MCF 10A (cell line): ENCODE data around the gene CCSER2. TPM values are rescaled to one million over a fixed set of nuclear protein-coding genes. Genes with fewer than 3 reads are reported as not detected.

Source experiments
- BruUV-seq: library from RNA; stranded (reverse); fragments of 400-500 nt; replicated peaks from 2 replicates; lab custom pipeline; 2021; lab: Mats Ljungman, UMichigan
- CTCF ChIA-PET: fragments of 300-600 bp; sonication (Branson Sonifier 250); formaldehyde crosslinking; extraction: SDS; loops from one replicate; lab custom pipeline; 2021; ENCODE audit warnings: antibody characterized with exemption, inconsistent platforms; lab: Yijun Ruan, JAX
- POLR2A ChIA-PET: fragments of 300-600, 350-650 bp; sonication (Branson Sonifier 250); formaldehyde crosslinking; extraction: SDS; loops from one replicate; lab custom pipeline; 2020; ENCODE audit warnings: antibody characterized with exemption, inconsistent platforms; lab: Yijun Ruan, JAX
- DNase-seq: peaks from one replicate; pipeline ENCODE4 v3.0.0-alpha.2; 2018; ENCODE audit not compliant: unreplicated experiment
- H3K27ac Mint-ChIP-seq: one replicate; pipeline ENCODE4 v1.8.0; 2022; ENCODE audit warnings: mild to moderate bottlenecking, low read depth, mixed read lengths; ENCODE audit not compliant: unreplicated experiment
- H3K27me3 Mint-ChIP-seq: one replicate; pipeline ENCODE4 v1.8.0; 2022; ENCODE audit warnings: mixed read lengths; ENCODE audit not compliant: insufficient read depth, unreplicated experiment
- H3K36me3 Mint-ChIP-seq: one replicate; pipeline ENCODE4 v1.8.0; 2022; ENCODE audit warnings: mild to moderate bottlenecking, moderate library complexity, mixed read lengths; ENCODE audit not compliant: insufficient read depth, unreplicated experiment
- H3K4me1 Mint-ChIP-seq: one replicate; pipeline ENCODE4 v1.8.0; 2022; ENCODE audit warnings: mixed read lengths; ENCODE audit not compliant: insufficient read depth, unreplicated experiment
- H3K4me3 Mint-ChIP-seq: one replicate; pipeline ENCODE4 v1.8.0; 2022; ENCODE audit warnings: mild to moderate bottlenecking, moderate library complexity, mixed read lengths; ENCODE audit not compliant: unreplicated experiment
- H3K9me3 Mint-ChIP-seq: one replicate; pipeline ENCODE4 v1.8.0; 2022; ENCODE audit warnings: mixed read lengths; ENCODE audit not compliant: unreplicated experiment
- intact Hi-C: fragments of 100-400 bp; cut with micrococcal nuclease; formaldehyde crosslinking; loops from 2 replicates; pipeline ENCODE4 v1.14.1; 2022
- total RNA-seq: library from RNA; stranded (reverse); gene quantifications from 2 replicates; pipeline ENCODE4 v1.2.3, GENCODE V29; 2022
- TF ChIP-seq, protein P1 (sequence below): fragments of 200-600 bp; IDR thresholded peaks from one replicate; pipeline ENCODE4 v1.8.0; 2022; ENCODE audit warnings: antibody characterized with exemption, mild to moderate bottlenecking; ENCODE audit not compliant: unreplicated experiment

CCSER2 gene
- total RNA-seq, 1 experiment from 2014 or later: 70.0 TPM

DNA sequence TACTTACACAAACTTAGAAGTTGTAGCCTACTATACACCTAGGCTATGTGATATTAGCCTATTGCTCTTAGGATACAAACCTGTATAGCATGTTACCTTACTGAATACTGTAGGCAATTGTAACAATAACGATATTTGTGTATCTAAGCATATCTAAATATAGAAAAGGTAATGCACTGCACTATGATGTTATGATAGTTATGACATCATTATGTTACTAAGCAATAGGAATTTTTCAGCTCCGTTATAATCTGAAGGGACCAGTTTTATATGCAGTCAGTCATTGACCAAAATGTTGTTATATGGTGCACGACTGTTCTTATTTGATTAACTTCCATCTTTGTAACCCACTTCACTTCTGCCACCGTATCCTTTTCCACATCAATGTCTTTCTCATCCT, 62.0 kb downstream of the CCSER2 start:
- CTCF ChIA-PET: interaction anchor here (0.9 to 1.2 kb wide), 2 partner anchors 15 to 147 kb away, joined by 4 read pairs; no protein-coding TSS in a partner anchor
- no peak overlapping the region for H3K4me3 Mint-ChIP-seq
- no peak overlapping the region for H3K27ac Mint-ChIP-seq
- TF ChIP-seq, protein P1, sequence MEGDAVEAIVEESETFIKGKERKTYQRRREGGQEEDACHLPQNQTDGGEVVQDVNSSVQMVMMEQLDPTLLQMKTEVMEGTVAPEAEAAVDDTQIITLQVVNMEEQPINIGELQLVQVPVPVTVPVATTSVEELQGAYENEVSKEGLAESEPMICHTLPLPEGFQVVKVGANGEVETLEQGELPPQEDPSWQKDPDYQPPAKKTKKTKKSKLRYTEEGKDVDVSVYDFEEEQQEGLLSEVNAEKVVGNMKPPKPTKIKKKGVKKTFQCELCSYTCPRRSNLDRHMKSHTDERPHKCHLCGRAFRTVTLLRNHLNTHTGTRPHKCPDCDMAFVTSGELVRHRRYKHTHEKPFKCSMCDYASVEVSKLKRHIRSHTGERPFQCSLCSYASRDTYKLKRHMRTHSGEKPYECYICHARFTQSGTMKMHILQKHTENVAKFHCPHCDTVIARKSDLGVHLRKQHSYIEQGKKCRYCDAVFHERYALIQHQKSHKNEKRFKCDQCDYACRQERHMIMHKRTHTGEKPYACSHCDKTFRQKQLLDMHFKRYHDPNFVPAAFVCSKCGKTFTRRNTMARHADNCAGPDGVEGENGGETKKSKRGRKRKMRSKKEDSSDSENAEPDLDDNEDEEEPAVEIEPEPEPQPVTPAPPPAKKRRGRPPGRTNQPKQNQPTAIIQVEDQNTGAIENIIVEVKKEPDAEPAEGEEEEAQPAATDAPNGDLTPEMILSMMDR: no peak
- BruUV-seq: no TSS peak
- no peaks in the 10 kb centered on the region for H3K27me3 Mint-ChIP-seq
- peaks cover 18% of the 10 kb centered on the region for H3K9me3 Mint-ChIP-seq
- intact Hi-C loops: no loop called here
- POLR2A ChIA-PET: no interaction called here
- H3K4me1 Mint-ChIP-seq: peaks cover 16% of the 10 kb centered on the region
- H3K36me3 Mint-ChIP-seq: peaks cover 9% of the 10 kb centered on the region
- no peak for DNase-seq

DNA sequence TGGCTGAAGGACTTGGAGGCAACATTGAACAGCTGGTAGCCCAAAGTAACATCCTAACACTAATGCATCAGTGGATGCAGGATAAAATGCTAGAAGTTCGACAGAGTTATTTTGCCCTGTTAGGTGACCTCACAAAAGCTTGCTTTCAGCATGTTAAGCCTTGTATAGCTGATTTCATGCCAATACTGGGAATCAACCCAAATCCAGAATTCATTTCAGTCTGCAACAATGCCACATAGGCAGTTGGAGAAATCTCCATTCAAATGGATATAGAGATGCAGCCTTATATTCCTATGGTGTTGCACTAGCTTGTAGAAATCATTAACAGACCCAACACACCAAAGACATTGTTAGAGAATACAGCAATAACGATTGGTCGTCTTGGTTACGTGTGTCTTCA, 62.9 kb downstream of the CCSER2 start:
- H3K27ac Mint-ChIP-seq: no peak overlapping the region
- H3K27me3 Mint-ChIP-seq: no peaks in the 10 kb centered on the region
- POLR2A ChIA-PET: interaction anchor here (1.4 kb wide), 1 partner anchor 11 kb away, joined by 3 read pairs; no protein-coding TSS in a partner anchor
- TF ChIP-seq, protein P1: no peak
- H3K4me1 Mint-ChIP-seq: peaks cover 16% of the 10 kb centered on the region
- H3K9me3 Mint-ChIP-seq: peaks cover 14% of the 10 kb centered on the region
- intact Hi-C loops: no loop called here
- no TSS peak for BruUV-seq
- H3K4me3 Mint-ChIP-seq: no peak overlapping the region
- DNase-seq: no peak
- CTCF ChIA-PET: interaction anchor here (0.7 kb wide), 1 partner anchor 42 kb away, joined by 3 read pairs; no protein-coding TSS in a partner anchor
- peaks cover 9% of the 10 kb centered on the region for H3K36me3 Mint-ChIP-seq

DNA sequence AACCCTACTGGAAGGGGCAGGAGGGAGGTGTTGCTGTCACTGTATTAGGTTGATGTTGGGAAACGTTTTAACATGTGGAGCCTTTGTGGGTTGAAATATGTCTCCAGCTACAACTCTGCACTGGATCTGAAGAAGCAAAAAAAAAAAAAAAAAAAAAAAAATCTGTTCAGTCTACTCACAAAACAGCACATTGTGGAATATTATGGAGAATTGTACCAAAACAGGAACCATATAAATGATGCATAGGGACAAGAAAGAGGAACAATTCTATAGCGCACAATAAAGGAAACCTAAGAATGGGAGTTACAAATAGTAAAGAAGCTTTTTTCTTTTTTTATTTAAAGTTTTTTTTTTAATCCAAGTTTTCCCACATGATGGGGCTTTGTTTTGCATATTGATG, 63.8 kb downstream of the CCSER2 start:
- no TSS peak for BruUV-seq
- no peaks in the 10 kb centered on the region for H3K27me3 Mint-ChIP-seq
- no peak for DNase-seq
- peaks cover 11% of the 10 kb centered on the region for H3K9me3 Mint-ChIP-seq
- peaks cover 9% of the 10 kb centered on the region for H3K36me3 Mint-ChIP-seq
- ChIA-PET POLR2A (interaction anchor here (1.4 kb wide), 1 partner anchor 10 kb away, joined by 3 read pairs; no protein-coding TSS in a partner anchor), CTCF (interaction anchor here (0.7 to 2.6 kb wide), 3 partner anchors 43 to 145 kb away, joined by 3 to 16 read pairs (median 3); no protein-coding TSS in a partner anchor)
- peaks cover 16% of the 10 kb centered on the region for H3K4me1 Mint-ChIP-seq
- H3K27ac Mint-ChIP-seq: no peak overlapping the region
- H3K4me3 Mint-ChIP-seq: no peak overlapping the region
- TF ChIP-seq, protein P1: no peak
- intact Hi-C loops: no loop called here

DNA sequence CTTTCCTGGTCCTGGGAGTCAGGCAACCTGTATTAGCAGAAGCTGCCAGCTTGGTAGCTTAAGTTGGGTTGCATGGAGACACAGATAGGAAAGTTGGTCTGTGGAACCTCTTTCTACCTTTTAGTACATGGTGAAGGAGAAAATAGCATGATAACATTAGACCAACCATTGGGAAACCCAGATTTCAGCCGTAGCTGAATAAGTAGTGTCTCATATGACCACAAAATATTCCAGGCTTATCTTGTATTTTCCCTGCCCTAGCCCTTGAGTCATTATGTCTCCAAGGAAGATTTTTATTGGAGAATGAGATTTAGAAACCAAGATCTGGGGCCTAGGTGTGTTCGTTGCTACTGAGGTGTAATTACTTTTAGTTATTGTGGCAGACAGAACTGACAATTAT, 67.2 kb downstream of the CCSER2 start:
- CTCF ChIA-PET: interaction anchor here (0.7 to 1.2 kb wide), 4 partner anchors 9 to 142 kb away, joined by 3 to 5 read pairs (median 4); no protein-coding TSS in a partner anchor

More for the DNA sequence above, 67.2 kb downstream of the CCSER2 start:
- intact Hi-C loops: no loop called here
- TF ChIP-seq, protein P1: no peak
- Mint-ChIP-seq H3K36me3 (no peaks in the 10 kb centered on the region), H3K9me3 (peaks cover 7% of the 10 kb centered on the region), H3K4me3 (no peak overlapping the region), H3K4me1 (peaks cover 23% of the 10 kb centered on the region), H3K27me3 (no peaks in the 10 kb centered on the region), H3K27ac (no peak overlapping the region)
- peak; percentile 1 for DNase-seq
- POLR2A ChIA-PET: no interaction called here
- no TSS peak for BruUV-seq
